Measurements from ENCODE around the gene NDUFB2.

NDUFB2 gene

DNA sequence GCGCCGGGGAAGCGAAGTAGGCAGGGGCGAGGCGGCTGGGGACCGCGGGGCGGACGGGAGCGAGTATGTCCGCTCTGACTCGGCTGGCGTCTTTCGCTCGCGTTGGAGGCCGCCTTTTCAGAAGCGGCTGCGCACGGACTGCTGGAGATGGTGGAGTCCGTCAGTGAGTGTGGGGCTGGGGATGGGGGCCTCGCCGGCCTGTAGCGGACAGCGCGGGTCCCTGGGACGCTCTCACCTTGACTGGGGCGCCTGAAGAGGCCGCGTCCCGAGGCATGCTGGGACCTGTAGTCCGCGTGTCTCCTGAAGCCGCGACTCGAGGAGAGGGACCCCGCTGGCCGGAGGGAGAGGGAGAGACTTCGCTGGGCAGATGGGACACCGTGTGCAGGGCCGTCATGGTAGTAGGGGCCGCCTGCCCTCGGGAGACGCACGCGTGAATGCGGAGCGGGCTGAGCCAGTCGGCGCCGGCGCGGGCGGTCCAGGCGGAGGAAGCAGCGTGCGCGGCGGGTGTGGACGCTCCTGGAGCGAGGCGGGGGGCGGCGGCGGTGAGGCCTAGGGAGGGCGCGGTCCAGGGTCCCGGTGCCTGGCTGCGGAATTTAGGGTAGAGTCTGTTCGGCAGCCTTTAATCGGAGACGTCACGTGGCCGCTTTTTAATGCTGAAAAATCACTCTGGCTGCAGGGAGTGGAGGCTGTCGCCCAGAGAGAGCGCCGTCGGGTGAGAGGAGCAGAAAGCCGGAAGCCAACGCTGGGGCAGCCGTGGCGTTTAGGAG, at the start of gene NDUFB2 (continued):
- TF ChIP-seq, protein P1, sequence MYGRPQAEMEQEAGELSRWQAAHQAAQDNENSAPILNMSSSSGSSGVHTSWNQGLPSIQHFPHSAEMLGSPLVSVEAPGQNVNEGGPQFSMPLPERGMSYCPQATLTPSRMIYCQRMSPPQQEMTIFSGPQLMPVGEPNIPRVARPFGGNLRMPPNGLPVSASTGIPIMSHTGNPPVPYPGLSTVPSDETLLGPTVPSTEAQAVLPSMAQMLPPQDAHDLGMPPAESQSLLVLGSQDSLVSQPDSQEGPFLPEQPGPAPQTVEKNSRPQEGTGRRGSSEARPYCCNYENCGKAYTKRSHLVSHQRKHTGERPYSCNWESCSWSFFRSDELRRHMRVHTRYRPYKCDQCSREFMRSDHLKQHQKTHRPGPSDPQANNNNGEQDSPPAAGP (tag by site-specific recombination; IDR thresholded peaks at IDR 0.05), result peak; percentile 91
- TF ChIP-seq ZBTB8A (tag by site-specific recombination; IDR thresholded peaks at IDR 0.05) (peak; percentile 93), MYNN (tag by site-specific recombination; IDR thresholded peaks at IDR 0.05; ENCODE audit: borderline replicate concordance) (0 out of 2 replicates have a peak, but pooled peaks have one; percentile 24), ZNF416 (tag by site-specific recombination; IDR thresholded peaks at IDR 0.05) (no peak), ZNF571 (tag by site-specific recombination; IDR thresholded peaks at IDR 0.05) (no peak), GLI4 (tag by site-specific recombination; IDR thresholded peaks at IDR 0.05) (peak; percentile 54; the same call in 1 of the 2 replicates), ZNF214 (tag by site-specific recombination; IDR thresholded peaks at IDR 0.05; ENCODE audit: borderline replicate concordance) (no peak), KLF7 (tag by site-specific recombination; IDR thresholded peaks at IDR 0.05; ENCODE audit: borderline replicate concordance) (peak; percentile 87; the same call in 1 of the 2 replicates), SP7 (tag by site-specific recombination; IDR thresholded peaks at IDR 0.05) (peak; percentile 88), ZEB2 (tag by site-specific recombination; IDR thresholded peaks at IDR 0.05) (peak; percentile 96), ZNF843 (tag by site-specific recombination; IDR thresholded peaks at IDR 0.05) (peak; percentile 69), ZNF776 (tag by site-specific recombination; IDR thresholded peaks at IDR 0.05; ENCODE audit: borderline replicate concordance) (no peak), SALL2 (tag by site-specific recombination; IDR thresholded peaks at IDR 0.05; ENCODE audit: borderline replicate concordance) (no peak), ZNF544 (tag by site-specific recombination; IDR thresholded peaks at IDR 0.05) (no peak), ZNF404 (tag by site-specific recombination; IDR thresholded peaks at IDR 0.05) (no peak), ZNF394 (tag by site-specific recombination; IDR thresholded peaks at IDR 0.05; ENCODE audit: borderline replicate concordance) (peak; percentile 49), EGR2 (tag by site-specific recombination; IDR thresholded peaks at IDR 0.05; ENCODE audit: low read depth) (no peak), REPIN1 (tag by site-specific recombination; IDR thresholded peaks at IDR 0.05; ENCODE audit: low read depth) (no peak; the same call in 1 of the 2 replicates), ZNF48 (tag by site-specific recombination; IDR thresholded peaks at IDR 0.05) (no peak), SP3 (tag by site-specific recombination; IDR thresholded peaks at IDR 0.05) (peak; percentile 85), ZNF302 (tag by site-specific recombination; IDR thresholded peaks at IDR 0.05; ENCODE audit: low read depth) (no peak), ZNF366 (tag by site-specific recombination; conservative IDR thresholded peaks at IDR 0.05) (no peak), ZBTB48 (tag by site-specific recombination; IDR thresholded peaks at IDR 0.05) (peak; percentile 98)
- TF ChIP-seq, protein P2, sequence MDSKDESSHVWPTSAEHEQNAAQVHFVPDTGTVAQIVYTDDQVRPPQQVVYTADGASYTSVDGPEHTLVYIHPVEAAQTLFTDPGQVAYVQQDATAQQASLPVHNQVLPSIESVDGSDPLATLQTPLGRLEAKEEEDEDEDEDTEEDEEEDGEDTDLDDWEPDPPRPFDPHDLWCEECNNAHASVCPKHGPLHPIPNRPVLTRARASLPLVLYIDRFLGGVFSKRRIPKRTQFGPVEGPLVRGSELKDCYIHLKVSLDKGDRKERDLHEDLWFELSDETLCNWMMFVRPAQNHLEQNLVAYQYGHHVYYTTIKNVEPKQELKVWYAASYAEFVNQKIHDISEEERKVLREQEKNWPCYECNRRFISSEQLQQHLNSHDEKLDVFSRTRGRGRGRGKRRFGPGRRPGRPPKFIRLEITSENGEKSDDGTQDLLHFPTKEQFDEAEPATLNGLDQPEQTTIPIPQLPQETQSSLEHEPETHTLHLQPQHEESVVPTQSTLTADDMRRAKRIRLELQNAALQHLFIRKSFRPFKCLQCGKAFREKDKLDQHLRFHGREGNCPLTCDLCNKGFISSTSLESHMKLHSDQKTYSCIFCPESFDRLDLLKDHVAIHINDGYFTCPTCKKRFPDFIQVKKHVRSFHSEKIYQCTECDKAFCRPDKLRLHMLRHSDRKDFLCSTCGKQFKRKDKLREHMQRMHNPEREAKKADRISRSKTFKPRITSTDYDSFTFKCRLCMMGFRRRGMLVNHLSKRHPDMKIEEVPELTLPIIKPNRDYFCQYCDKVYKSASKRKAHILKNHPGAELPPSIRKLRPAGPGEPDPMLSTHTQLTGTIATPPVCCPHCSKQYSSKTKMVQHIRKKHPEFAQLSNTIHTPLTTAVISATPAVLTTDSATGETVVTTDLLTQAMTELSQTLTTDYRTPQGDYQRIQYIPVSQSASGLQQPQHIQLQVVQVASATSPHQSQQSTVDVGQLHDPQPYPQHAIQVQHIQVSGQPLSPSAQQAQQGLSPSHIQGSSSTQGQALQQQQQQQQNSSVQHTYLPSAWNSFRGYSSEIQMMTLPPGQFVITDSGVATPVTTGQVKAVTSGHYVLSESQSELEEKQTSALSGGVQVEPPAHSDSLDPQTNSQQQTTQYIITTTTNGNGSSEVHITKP (tag by site-specific recombination; IDR thresholded peaks at IDR 0.05), result peak; percentile 97
- TF ChIP-seq, protein P3, sequence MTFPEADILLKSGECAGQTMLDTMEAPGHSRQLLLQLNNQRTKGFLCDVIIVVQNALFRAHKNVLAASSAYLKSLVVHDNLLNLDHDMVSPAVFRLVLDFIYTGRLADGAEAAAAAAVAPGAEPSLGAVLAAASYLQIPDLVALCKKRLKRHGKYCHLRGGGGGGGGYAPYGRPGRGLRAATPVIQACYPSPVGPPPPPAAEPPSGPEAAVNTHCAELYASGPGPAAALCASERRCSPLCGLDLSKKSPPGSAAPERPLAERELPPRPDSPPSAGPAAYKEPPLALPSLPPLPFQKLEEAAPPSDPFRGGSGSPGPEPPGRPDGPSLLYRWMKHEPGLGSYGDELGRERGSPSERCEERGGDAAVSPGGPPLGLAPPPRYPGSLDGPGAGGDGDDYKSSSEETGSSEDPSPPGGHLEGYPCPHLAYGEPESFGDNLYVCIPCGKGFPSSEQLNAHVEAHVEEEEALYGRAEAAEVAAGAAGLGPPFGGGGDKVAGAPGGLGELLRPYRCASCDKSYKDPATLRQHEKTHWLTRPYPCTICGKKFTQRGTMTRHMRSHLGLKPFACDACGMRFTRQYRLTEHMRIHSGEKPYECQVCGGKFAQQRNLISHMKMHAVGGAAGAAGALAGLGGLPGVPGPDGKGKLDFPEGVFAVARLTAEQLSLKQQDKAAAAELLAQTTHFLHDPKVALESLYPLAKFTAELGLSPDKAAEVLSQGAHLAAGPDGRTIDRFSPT (tag by site-specific recombination; IDR thresholded peaks at IDR 0.05), result no peak
- TF ChIP-seq, protein P4, sequence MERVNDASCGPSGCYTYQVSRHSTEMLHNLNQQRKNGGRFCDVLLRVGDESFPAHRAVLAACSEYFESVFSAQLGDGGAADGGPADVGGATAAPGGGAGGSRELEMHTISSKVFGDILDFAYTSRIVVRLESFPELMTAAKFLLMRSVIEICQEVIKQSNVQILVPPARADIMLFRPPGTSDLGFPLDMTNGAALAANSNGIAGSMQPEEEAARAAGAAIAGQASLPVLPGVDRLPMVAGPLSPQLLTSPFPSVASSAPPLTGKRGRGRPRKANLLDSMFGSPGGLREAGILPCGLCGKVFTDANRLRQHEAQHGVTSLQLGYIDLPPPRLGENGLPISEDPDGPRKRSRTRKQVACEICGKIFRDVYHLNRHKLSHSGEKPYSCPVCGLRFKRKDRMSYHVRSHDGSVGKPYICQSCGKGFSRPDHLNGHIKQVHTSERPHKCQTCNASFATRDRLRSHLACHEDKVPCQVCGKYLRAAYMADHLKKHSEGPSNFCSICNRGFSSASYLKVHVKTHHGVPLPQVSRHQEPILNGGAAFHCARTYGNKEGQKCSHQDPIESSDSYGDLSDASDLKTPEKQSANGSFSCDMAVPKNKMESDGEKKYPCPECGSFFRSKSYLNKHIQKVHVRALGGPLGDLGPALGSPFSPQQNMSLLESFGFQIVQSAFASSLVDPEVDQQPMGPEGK (tag by site-specific recombination; IDR thresholded peaks at IDR 0.05), result peak; percentile 97
- TF ChIP-seq, protein P5, sequence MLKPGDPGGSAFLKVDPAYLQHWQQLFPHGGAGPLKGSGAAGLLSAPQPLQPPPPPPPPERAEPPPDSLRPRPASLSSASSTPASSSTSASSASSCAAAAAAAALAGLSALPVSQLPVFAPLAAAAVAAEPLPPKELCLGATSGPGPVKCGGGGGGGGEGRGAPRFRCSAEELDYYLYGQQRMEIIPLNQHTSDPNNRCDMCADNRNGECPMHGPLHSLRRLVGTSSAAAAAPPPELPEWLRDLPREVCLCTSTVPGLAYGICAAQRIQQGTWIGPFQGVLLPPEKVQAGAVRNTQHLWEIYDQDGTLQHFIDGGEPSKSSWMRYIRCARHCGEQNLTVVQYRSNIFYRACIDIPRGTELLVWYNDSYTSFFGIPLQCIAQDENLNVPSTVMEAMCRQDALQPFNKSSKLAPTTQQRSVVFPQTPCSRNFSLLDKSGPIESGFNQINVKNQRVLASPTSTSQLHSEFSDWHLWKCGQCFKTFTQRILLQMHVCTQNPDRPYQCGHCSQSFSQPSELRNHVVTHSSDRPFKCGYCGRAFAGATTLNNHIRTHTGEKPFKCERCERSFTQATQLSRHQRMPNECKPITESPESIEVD (tag by site-specific recombination; IDR thresholded peaks at IDR 0.05), result no peak
- TF ChIP-seq, protein P6, sequence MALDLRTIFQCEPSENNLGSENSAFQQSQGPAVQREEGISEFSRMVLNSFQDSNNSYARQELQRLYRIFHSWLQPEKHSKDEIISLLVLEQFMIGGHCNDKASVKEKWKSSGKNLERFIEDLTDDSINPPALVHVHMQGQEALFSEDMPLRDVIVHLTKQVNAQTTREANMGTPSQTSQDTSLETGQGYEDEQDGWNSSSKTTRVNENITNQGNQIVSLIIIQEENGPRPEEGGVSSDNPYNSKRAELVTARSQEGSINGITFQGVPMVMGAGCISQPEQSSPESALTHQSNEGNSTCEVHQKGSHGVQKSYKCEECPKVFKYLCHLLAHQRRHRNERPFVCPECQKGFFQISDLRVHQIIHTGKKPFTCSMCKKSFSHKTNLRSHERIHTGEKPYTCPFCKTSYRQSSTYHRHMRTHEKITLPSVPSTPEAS (tag by site-specific recombination; IDR thresholded peaks at IDR 0.05), result peak; percentile 60; the same call in 1 of the 2 replicates
